Stimulated activated memory B cell treated with anti-CD40 and anti-IgM and Interleukin-4, amounts not matched to agents 10 μg/mL and 1 μg/mL and 100 μg/mL, for 72 hours (primary cell): Measurements from ENCODE around the gene HSPBAP1.

Experiments used
- ATAC-seq: fragments of 150-1000 bp; cut with Tn5 transposase; 2 replicates; pipeline ENCODE4 v1.10.0; 2021
- H3K27ac Mint-ChIP-seq: one replicate; pipeline ENCODE4 v1.8.0; 2022; ENCODE audit warnings: mild to moderate bottlenecking, mixed read lengths
- H3K27me3 Mint-ChIP-seq: one replicate; pipeline ENCODE4 v1.8.0; 2022; ENCODE audit warnings: mixed read lengths
- H3K36me3 Mint-ChIP-seq: one replicate; pipeline ENCODE4 v1.8.0; 2022; ENCODE audit warnings: mixed read lengths
- H3K4me1 Mint-ChIP-seq: one replicate; pipeline ENCODE4 v1.8.0; 2022; ENCODE audit warnings: mixed read lengths
- H3K4me3 Mint-ChIP-seq: one replicate; pipeline ENCODE4 v1.8.0; 2022; ENCODE audit warnings: mild to moderate bottlenecking, moderate library complexity, mixed read lengths
- H3K9me3 Mint-ChIP-seq: one replicate; pipeline ENCODE4 v1.8.0; 2022; ENCODE audit warnings: mixed read lengths

The HSPBAP1 gene

GRCh38 chr3:122793568-122794416 lies at the start of gene HSPBAP1:
Gene HSPBAP1 (minus strand): TSS chr3:122793831. CDS start chr3:122793680, 151 bp downstream.
- Mint-ChIP-seq H3K4me3 (peak within 1 kb of the TSS; percentile 98), H3K9me3 (no peaks in the 10 kb centered on the region), H3K4me1 (peaks cover 19% of the 10 kb centered on the region), H3K27ac (no peak within 1 kb of the TSS), H3K36me3 (no peaks in the 10 kb centered on the region), H3K27me3 (no peaks in the 10 kb centered on the region)
- ATAC-seq, result peak; percentile 83

GRCh38 chr3:122835590-122835989 lies 42.0 kb upstream of the HSPBAP1 start:
- no peak for ATAC-seq
- H3K36me3 Mint-ChIP-seq, result peaks cover 25% of the 10 kb centered on the region
- H3K27ac Mint-ChIP-seq, result no peak overlapping the region
- H3K4me1 Mint-ChIP-seq, result no peaks in the 10 kb centered on the region
- no peak overlapping the region for H3K4me3 Mint-ChIP-seq
- H3K27me3 Mint-ChIP-seq, result no peaks in the 10 kb centered on the region
- H3K9me3 Mint-ChIP-seq, result no peaks in the 10 kb centered on the region

- H3K4me1 Mint-ChIP-seq, result peaks cover 6% of the 10 kb centered on the region
- no peak for ATAC-seq
- no peak overlapping the region for H3K27ac Mint-ChIP-seq
- no peak overlapping the region for H3K4me3 Mint-ChIP-seq
- H3K36me3 Mint-ChIP-seq, result peaks cover 40% of the 10 kb centered on the region
- H3K27me3 Mint-ChIP-seq, result no peaks in the 10 kb centered on the region
- H3K9me3 Mint-ChIP-seq, result no peaks in the 10 kb centered on the region
Measured at GRCh38 chr3:122828281-122828680, 34.6 kb upstream of the HSPBAP1 start.

- Mint-ChIP-seq H3K9me3 (no peaks in the 10 kb centered on the region), H3K27me3 (no peaks in the 10 kb centered on the region), H3K4me3 (no peak overlapping the region), H3K36me3 (peaks cover 45% of the 10 kb centered on the region), H3K4me1 (peaks cover 6% of the 10 kb centered on the region), H3K27ac (no peak overlapping the region)
- ATAC-seq, result no peak
Measured at GRCh38 chr3:122826278-122826677, 32.6 kb upstream of the HSPBAP1 start.

- H3K36me3 Mint-ChIP-seq, result peaks cover 52% of the 10 kb centered on the region
- H3K27me3 Mint-ChIP-seq, result no peaks in the 10 kb centered on the region
- no peaks in the 10 kb centered on the region for H3K9me3 Mint-ChIP-seq
- H3K4me1 Mint-ChIP-seq, result peaks cover 6% of the 10 kb centered on the region
- no peak overlapping the region for H3K4me3 Mint-ChIP-seq
- no peak overlapping the region for H3K27ac Mint-ChIP-seq
- ATAC-seq, result no peak
Measured at GRCh38 chr3:122825460-122825859, 31.8 kb upstream of the HSPBAP1 start.

- Mint-ChIP-seq H3K4me3 (no peak overlapping the region), H3K27me3 (no peaks in the 10 kb centered on the region), H3K4me1 (peaks cover 6% of the 10 kb centered on the region), H3K36me3 (peaks cover 52% of the 10 kb centered on the region), H3K9me3 (no peaks in the 10 kb centered on the region), H3K27ac (no peak overlapping the region)
- ATAC-seq, result no peak
Measured at GRCh38 chr3:122824465-122825381, 31.1 kb upstream of the HSPBAP1 start.

GRCh38 chr3:122816587-122816986 lies 23.0 kb upstream of the HSPBAP1 start:
- Mint-ChIP-seq H3K27ac (no peak overlapping the region), H3K4me3 (no peak overlapping the region), H3K36me3 (peaks cover 36% of the 10 kb centered on the region), H3K4me1 (no peaks in the 10 kb centered on the region), H3K27me3 (no peaks in the 10 kb centered on the region), H3K9me3 (no peaks in the 10 kb centered on the region)
- no peak for ATAC-seq

- ATAC-seq, result no peak
- H3K27me3 Mint-ChIP-seq, result no peaks in the 10 kb centered on the region
- H3K36me3 Mint-ChIP-seq, result peaks cover 33% of the 10 kb centered on the region
- H3K4me3 Mint-ChIP-seq, result no peak overlapping the region
- no peaks in the 10 kb centered on the region for H3K9me3 Mint-ChIP-seq
- H3K27ac Mint-ChIP-seq, result no peak overlapping the region
- no peaks in the 10 kb centered on the region for H3K4me1 Mint-ChIP-seq
Measured at GRCh38 chr3:122810734-122811133, 17.1 kb upstream of the HSPBAP1 start.

GRCh38 chr3:122803977-122804376 lies 10.3 kb upstream of the HSPBAP1 start:
- ATAC-seq, result no peak
- H3K9me3 Mint-ChIP-seq, result no peaks in the 10 kb centered on the region
- no peak overlapping the region for H3K4me3 Mint-ChIP-seq
- peaks cover 35% of the 10 kb centered on the region for H3K36me3 Mint-ChIP-seq
- H3K4me1 Mint-ChIP-seq, result no peaks in the 10 kb centered on the region
- no peaks in the 10 kb centered on the region for H3K27me3 Mint-ChIP-seq
- H3K27ac Mint-ChIP-seq, result no peak overlapping the region

- H3K36me3 Mint-ChIP-seq, result peaks cover 18% of the 10 kb centered on the region
- H3K27ac Mint-ChIP-seq, result no peak overlapping the region
- H3K4me1 Mint-ChIP-seq, result peaks cover under 1% of the 10 kb centered on the region
- H3K4me3 Mint-ChIP-seq, result no peak overlapping the region
- no peaks in the 10 kb centered on the region for H3K9me3 Mint-ChIP-seq
- H3K27me3 Mint-ChIP-seq, result no peaks in the 10 kb centered on the region
- no peak for ATAC-seq
Measured at GRCh38 chr3:122802323-122802722, 8.7 kb upstream of the HSPBAP1 start.

GRCh38 chr3:122800706-122801237 lies 7.1 kb upstream of the HSPBAP1 start:
- Mint-ChIP-seq H3K27me3 (no peaks in the 10 kb centered on the region), H3K27ac (no peak overlapping the region), H3K36me3 (peaks cover 14% of the 10 kb centered on the region), H3K4me1 (peaks cover 15% of the 10 kb centered on the region), H3K9me3 (no peaks in the 10 kb centered on the region), H3K4me3 (no peak overlapping the region)
- no peak for ATAC-seq

- ATAC-seq, result no peak
- no peaks in the 10 kb centered on the region for H3K27me3 Mint-ChIP-seq
- H3K4me1 Mint-ChIP-seq, result peaks cover 19% of the 10 kb centered on the region
- H3K27ac Mint-ChIP-seq, result no peak overlapping the region
- no peaks in the 10 kb centered on the region for H3K9me3 Mint-ChIP-seq
- peaks cover 14% of the 10 kb centered on the region for H3K36me3 Mint-ChIP-seq
- no peak overlapping the region for H3K4me3 Mint-ChIP-seq
Measured at GRCh38 chr3:122800031-122800430, 6.4 kb upstream of the HSPBAP1 start.

- H3K4me3 Mint-ChIP-seq, result no peak overlapping the region
- H3K9me3 Mint-ChIP-seq, result no peaks in the 10 kb centered on the region
- peaks cover 14% of the 10 kb centered on the region for H3K36me3 Mint-ChIP-seq
- peaks cover 19% of the 10 kb centered on the region for H3K4me1 Mint-ChIP-seq
- no peak overlapping the region for H3K27ac Mint-ChIP-seq
- no peaks in the 10 kb centered on the region for H3K27me3 Mint-ChIP-seq
- ATAC-seq, result no peak
Measured at GRCh38 chr3:122799322-122799721, 5.7 kb upstream of the HSPBAP1 start.

- H3K27me3 Mint-ChIP-seq, result no peaks in the 10 kb centered on the region
- no peak overlapping the region for H3K27ac Mint-ChIP-seq
- ATAC-seq, result no peak
- H3K9me3 Mint-ChIP-seq, result no peaks in the 10 kb centered on the region
- no peak overlapping the region for H3K4me3 Mint-ChIP-seq
- peaks cover 19% of the 10 kb centered on the region for H3K4me1 Mint-ChIP-seq
- peaks cover 2% of the 10 kb centered on the region for H3K36me3 Mint-ChIP-seq
Measured at GRCh38 chr3:122797291-122797690, 3.7 kb upstream of the HSPBAP1 start.

- no peak for ATAC-seq
- H3K4me3 Mint-ChIP-seq, result peak overlapping the region; percentile 98
- H3K4me1 Mint-ChIP-seq, result peaks cover 19% of the 10 kb centered on the region
- no peaks in the 10 kb centered on the region for H3K36me3 Mint-ChIP-seq
- no peak overlapping the region for H3K27ac Mint-ChIP-seq
- no peaks in the 10 kb centered on the region for H3K27me3 Mint-ChIP-seq
- H3K9me3 Mint-ChIP-seq, result no peaks in the 10 kb centered on the region
Measured at GRCh38 chr3:122795674-122796195, 2.1 kb upstream of the HSPBAP1 start.
